GM18520 (cell line): ENCODE results near the gene BRI3.

Source experiments
- ATAC-seq: cut with Tn5 transposase; IDR thresholded peaks from one replicate; pipeline ENCODE4 v1.9.1; 2021; ENCODE audit not compliant: unreplicated experiment

BRI3 gene, protein sequence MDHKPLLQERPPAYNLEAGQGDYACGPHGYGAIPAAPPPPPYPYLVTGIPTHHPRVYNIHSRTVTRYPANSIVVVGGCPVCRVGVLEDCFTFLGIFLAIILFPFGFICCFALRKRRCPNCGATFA

DNA sequence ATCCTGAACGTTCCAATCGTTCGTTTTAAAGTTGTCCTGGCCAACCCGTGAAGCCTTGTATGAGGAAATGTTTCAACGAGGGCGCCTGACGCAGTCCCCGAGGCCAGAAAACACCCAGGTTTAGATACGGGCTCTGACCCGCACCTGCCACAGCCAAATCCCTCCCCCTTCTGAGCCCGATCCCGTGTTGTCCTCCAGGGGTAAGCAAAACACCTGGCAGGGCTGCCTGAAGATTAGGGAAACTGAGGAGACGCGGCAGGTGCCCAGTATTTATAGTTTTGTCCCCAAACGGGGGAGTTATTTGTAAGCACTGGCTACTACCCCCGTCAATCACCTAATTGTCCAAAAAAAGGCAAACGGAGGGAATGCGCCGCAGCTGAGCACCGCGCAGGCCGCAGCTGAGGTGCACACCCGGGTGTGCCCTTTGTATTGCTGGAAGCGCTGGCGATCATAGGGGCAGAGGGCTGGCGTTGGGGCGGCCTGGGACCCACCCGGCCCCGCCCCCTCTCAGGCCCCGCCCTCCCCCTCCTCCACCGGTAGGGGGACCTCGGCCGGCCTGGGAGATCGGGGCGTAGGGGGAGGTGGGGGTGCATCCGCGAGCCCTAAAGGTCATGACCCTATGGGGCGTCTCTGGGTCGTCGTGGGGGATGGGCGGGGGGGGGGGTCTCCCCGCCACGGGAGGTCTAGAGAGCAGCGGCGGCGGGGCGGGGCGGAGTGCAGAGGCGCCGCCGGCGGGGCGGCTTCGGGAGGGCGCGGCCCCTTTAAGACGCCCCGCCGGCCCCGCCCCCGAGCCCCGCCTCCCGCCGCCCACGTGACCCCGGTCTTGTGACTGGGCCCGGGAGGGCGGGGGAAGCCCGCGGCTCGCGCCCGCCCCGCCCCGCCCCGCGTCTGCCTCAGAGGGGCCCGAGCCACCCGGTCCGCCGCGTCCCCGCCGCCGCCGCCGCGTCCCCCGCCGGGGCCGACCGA is at the start of gene BRI3:
Gene BRI3, plus strand, starts transcription at position 896 of the 966 bp plus-strand sequence. CDS start 110 bp downstream, outside the sequence.
- peak; percentile 61 for ATAC-seq

DNA sequence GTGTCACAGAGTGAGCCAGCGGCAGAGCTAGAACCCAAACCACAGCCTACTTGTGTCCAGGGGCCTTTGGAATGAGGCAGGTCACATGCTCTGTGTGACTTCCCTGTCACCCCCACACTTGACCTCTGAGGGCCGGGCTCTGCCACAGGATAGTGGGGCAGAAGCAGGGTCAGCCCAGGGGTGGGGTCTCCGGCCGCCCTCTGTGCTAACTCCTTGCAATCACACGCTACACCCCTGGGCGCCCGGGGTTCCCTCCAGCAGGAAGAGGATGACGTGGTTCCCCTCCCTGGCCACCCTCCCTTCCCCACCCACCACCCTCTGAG is 49.3 kb upstream of the BRI3 start:
- ATAC-seq = no peak

DNA sequence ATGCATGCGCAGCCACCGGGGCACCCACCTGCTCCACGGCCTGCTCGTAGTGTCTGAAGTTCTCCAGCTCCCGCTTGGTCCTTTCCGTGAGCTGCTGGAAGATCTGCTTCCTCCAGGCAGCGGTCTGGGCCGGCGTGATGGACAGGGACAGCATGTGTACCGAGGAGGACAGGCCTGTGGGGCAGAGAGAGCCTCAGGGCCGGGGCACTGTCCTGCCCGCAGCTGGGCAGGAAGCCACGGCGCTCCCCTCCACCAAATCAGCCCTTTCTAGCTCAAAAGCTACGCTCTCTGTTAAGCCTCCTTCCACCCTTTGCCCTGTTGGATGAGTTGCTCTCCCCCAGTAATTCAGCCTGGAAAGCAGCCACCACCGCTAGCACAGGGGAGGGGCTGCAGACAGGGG is 48.7 kb upstream of the BRI3 start:
- no peak for ATAC-seq

DNA sequence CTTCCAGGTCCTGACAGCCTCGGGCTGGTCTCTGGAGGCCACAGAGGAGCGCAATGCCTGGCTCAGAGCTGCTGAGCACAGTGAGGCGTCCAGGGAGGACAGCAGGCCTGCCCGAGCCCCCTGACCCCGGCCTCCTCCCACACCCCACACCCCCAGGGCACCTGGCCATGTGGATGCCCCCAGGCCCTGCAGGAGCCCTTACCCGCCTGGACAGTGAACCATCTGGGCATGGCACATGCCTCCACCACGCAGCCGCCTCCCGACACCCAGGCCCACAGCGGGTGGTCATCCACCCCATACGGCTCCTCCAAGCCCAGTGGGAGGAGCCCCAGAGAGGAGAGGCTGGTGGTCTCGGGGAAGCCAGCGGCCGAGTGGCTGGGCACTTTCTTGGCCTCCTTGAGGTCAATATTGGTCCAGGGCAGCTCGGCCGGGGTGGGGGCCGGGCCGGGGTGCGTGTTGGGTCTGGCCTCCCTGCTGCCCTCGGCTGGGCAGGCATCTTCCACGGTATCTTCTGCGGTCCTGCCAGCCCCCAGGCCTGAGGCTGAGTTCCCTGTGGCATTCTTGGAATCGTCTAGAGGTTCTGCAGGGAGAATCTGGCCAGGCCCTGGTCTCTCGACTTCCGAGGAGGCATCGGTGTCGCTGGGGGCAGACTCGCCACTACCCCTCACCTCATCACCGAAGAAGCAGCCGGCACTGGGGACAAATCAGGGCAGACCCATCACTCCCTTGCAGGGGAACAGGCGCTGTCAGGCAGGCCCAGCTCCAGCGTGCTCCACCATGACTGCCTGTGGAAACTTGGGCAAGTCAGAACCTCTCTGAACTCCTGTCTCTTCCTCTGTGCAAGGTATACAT is 48.0 kb upstream of the BRI3 start:
- ATAC-seq = no peak

DNA sequence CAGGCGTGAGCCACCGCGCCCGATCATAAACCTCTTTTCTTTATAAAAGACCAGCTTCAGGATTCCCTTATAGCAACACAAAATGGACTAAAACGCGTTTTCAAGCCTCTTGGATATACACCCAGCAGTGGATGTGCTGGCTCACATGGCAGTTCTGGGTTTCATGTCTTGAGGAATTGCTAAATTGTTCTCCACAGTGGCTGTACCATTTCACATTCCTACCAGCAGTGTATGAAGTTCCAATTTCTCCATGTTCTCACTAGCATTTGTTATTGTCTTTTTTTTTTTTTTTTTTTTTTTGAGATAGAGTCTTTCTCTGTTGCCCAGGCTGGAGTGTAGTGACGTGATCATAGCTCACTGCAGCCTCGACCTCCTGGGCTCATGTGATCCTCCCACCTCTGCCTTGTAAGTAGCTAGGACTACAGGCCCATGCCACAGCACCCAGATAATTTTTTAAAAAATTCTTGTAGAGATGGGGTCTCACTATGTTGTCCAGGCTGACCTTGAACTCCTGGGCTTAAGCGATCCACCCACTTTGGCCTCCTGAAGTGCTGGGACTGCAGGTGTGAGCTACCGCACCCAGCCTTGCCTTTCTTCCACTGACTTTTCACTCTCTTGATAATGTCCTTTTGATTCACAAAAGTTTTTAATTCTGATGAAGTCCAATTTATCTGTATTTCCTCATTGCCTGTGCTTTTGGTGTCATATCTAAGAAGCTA is 46.9 kb upstream of the BRI3 start:
- no peak for ATAC-seq

DNA sequence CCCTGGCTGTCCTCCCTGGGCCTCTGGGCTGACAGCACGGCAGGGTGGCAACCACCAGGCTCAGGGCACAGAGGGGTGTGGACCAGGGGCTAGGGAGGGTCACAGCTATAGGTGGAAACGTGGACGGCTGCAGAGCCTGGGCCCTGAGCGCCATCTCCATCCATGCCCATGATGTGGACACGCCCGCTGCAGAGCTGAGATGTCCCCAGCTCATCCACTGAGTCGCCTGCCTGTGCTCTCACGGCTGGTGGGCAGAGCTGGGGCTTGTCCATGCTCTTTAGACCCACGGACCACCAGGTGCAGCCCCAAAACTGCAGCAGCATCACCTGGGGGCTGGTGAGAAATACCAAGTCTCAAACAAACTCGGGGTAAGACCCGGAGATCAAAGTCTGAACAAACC is 45.6 kb upstream of the BRI3 start:
- ATAC-seq = no peak

DNA sequence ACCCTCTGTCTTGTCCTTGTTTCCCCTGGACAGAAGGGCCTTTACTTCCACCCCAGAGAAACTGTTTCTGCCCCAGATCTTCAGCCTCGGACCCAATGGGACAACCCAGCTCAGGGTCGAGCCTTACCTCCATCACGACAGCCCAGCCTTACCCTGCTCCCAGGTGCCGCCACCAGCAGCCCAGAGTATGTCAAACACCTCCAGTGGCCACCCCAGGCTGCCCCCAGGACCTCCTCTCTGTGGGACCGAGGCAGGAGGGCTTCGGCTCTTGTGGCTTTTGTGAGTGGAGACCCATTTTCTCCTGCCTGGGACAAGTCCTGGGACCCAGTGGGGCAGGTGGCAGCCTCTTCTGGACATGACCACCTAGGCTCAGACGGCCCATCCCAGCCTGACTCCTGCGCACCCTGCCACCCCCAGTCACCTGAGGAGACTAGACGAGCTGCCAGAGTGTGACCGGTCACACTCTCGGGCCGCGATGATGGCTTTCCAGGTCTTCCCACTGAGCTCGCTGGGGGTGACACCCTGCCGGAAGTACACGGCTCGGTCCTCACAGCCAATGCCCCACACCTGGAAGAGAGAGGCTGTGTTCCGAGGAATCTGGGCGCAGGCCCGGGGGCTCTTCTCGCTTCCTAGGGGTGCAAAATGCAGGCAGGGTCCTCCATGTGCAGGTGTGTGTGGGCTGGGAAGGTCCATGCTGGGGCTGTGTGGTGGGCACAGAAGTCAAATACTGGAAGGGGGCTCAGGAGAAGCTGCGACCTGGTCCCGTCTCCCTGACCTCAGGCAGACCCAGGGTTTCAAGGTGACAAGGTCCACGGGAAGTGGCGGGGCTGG is 44.9 kb upstream of the BRI3 start:
- ATAC-seq = no peak

DNA sequence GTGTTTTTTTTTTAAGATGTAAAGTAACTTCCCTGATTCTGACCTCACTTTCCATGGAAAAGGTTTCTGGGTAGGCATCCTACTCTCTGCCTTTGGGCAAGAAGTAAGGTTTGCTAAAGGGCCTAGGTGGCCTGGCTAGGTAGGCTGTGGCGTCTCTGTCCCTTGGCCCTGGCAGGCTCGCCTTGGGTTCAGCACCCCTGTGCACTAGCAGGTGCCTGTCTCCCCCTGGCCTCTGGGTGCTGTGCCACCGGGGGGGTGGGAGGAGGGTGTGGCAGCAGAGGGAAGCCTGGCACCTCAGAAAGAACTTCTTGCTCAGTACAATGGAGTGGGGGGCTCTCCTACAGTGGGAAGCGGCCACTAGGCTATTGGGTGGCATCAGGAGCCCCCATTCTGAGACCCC is 43.4 kb upstream of the BRI3 start:
- ATAC-seq = no peak

DNA sequence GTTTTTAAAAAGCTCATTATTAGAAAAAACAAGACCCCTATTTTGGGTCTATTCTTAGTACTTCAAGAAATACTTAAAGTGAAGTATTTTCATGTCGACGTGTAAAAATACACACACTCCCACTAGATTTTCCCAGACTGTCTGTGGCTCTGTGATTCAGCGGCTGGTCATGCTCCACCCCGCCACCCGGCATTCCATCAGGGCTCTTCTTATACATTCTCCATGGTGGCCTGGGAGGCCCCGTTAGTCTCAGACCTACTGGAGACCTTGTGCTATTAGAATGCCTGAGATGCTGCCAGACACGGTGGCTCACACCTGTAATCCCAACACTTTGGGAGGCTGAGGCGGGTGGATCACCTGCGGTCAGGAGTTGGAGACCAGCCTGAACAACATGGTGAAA is 42.5 kb upstream of the BRI3 start:
- ATAC-seq = no peak

DNA sequence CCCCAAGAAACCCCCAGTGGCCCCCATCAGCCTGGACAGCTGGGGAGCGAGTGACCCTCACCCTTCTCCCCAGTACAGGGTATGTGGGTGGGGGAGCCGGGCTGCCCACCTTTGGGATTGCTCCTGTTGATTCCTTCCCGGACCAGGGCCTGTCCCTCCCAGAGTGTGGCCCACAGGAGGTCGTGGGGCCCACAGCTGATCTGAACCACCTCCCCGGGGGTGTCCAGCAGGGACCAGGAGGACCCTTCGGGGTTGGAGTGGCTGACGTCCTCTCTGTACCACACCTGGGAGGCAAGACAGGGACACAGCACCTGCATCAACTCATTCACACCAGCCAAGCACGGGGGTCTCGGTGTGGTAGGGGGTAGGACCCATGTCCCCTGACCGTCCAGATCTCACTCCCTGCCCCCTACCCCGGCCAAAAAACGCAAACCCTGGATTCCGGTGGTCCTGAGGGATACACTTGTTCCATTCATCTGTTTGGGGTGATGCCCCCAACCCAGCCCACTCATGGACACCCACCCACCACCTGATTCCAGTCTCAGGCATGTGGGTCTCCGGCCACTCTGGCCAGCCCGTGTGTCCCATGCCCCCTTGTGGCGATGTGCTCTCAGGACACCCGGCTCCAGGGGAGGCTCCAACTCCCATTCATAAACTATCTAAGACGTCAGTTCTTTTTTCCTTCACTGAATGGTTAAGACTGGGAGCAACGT is 40.4 kb upstream of the BRI3 start:
- ATAC-seq = no peak

DNA sequence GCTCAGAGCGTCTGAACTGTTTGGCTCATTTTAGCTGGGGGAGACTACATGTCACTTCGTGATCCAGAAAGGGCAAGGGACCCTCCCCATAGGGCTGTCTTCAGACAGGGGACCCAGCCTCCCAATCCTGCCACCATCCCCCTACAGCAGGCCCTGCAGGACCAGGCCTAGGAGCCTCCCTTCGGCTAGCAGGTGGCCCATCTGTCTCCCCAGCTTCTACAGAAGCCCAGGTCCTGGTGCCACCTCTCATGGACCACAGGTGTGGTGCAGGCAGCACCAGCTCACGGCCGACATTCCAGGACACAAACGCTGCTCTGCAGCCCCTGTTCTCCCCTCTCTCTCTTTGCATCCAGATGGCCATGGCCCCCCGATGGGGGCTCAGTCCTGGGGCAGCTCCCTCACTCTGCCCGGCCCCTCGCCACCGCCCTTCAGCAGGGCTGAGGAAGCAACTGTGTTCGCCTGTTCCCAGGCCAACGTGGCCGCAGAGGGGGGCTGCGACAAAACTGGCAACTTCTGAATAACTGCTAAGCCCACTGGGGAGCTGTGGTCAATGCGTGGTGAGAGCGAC is 39.7 kb upstream of the BRI3 start:
- ATAC-seq = no peak

DNA sequence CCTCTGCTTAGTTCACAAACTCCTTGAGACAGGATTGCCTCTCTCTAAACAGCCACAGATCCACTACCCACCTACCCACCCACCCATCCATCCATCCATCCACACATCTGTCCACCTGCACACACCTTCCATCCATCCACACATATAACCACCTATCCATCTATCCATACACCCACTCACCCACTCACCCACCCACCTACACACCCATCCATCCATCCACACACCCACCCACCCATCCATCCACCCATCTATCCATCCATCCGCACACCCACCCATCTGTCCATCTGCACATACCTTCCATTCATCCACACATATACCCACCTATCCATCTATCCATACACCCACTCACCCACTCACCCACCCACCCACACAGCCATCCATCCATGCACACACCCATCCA is 39.1 kb upstream of the BRI3 start:
- ATAC-seq = no peak

DNA sequence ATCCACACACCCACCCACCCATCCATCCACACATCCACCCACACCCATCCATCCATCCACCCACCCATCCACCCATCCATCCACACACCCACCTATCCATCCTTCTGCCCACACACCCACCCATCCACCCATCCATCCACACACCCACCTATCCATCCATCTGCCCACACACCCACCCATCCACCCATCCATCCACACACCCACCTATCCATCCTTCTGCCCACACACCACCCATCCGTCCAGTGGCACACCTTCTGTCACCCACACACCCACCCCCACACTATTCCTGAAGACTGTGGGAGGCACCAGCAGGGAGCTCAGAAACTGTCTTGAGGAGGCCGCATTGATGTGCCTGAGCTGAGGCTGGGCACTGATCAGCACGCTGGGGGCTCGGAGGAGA is 38.6 kb upstream of the BRI3 start:
- no peak for ATAC-seq

DNA sequence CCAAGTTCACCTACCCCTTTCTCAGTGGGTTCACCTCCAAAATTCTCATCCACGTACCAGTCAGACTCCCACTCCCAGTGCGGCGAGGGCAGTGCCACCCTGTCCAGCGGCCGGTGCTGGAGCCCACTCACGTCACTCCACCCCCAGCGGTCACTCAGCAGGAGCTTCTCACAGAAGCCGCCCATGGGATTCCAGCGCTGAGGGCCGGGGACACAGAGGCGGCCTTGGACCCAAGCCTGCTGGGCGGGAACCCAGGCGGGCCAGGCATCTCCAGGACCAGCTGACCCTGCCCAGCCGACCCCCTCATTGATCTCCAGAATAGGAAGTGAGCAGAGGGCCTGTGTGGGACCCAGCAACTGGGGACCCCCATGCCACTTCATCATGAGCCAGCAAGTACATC is 36.6 kb upstream of the BRI3 start:
- no peak for ATAC-seq

DNA sequence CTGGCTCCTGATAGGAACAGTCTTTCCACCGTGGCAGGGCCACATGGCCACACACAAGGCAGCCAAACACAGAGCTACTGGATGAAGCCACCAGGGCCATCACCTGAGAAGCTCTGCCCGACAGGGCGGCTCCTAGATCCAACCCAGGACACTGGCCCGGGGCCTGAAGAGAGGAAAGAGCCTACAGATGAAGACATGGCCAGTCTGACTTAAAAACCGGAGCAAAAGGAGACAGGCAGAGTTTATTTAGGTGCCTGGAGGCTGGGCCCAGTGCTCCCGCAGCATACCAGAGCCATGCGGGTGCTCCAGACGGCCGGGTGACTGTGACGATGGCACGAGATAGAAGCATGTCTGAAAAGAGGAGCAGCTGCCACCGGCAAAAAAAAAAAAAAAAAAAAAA is 33.3 kb upstream of the BRI3 start:
- ATAC-seq = no peak

DNA sequence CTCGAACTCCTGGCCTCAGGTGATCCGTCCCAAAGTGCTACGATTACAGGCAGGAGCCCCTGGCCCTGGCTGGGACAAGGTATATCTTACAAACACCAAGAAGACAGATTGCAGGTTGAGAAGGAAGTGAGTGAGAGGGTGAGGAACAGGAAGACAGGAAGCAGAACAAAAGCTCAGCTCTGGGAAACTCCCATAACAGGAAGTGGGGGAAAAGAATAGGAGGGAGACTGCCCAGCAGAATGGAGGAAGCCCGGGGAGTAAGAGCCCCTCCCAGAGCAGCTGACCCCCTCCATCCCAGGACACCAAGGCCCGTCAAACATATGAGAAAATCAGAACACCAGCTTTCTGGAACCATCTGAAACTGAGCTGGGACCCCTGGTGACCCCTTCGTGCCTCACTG is 32.4 kb upstream of the BRI3 start:
- no peak for ATAC-seq

DNA sequence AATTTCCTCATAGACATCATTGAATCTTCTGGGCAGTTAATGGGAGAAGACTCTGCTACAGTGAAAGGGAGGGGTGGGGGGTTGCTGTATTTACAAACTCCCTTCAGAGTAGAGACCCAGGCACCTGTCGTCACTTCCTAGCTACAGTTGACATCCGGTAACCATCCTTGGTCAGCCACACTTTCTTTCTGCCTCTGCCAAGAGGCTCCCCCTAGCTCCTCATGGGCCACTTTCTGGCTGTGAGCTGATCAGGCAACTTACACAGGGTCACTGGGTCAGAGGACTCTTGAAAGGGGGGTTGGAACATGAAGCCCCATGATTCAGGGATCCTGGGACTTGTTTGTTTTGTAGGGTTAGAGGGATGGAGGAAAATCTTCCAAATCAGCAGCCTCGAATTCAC is 30.7 kb upstream of the BRI3 start:
- no peak for ATAC-seq

DNA sequence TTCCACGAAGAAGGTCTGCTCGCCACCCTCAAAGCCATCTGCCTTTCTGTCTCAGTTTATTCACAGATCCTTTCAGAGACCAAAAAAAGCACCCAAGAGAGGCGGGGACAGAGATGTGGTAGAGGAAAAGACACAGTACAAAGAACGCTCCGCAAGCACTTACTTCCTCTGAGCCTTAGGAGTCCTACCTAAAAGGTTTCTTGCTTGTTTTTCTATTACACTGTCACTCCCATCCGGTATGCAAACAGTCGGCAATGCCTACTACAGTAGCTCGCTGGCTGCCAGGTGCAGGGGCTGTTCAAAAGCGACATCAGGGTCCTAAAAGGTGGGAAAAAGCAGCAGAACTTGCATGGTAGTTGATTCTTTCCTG is 30.3 kb upstream of the BRI3 start:
- no peak for ATAC-seq

DNA sequence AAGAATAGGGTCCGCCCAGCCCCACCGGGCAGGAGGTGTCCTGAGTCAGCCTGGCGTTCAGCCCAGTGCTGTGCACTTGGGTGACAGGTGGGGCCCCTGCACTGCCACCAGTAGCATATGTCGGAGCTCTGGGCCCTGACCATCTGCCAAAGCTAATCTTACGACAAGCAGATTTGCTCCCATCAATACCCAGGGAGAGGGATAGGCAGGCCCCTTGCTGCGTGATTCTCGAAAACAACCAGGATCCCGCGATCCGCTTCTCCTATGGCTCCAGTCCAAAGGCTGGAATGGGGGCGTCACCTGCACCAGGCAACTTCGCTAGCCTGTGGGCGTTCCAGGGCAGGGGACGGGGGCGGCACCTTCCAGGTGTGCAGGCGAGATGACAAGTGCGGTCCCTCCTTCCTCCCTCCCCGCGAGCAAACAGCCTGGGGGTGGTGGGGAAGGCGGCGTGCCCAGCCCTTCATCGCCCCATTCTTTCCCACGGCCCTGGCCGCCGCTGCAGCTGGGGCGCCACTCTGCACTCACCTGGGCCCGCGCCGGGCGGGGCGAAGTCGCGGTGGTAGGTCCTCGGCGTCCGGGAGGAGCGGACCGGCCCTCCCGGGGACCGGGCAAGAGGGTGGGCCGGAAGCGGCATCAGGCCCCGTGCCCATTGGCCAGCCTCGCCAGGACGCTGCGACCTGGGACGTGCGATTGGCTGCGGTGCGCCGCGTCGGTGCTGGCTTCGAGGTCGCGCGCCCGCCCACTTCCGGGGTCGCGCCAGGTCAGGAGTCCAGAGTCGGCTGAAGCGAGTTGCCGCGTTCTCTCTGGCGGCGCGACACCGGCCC is 29.7 kb upstream of the BRI3 start, which contains the start of gene TECPR1:
Gene TECPR1, minus strand, starts transcription at position 632 of the 824 bp plus-strand sequence. CDS start 6,086 bp downstream, outside the sequence.
- peak; percentile 99 for ATAC-seq
